Bone marrow (tissue), 2 donors: Measurements from ENCODE around the gene C1orf116.
A peak's percentile ranks its signal among the peaks of the same experiment; 100 is the strongest.

Source experiments
- DNase-seq, 2 donors: peaks; one replicate each; lab custom pipeline; 2025; lab: John Stamatoyannopoulos, UW

C1orf116 gene

GRCh38 chr1:206992790-206993189 lies 39.8 kb downstream of the C1orf116 start:
- no peak for DNase-seq

GRCh38 chr1:206987873-206988272 lies 44.7 kb downstream of the C1orf116 start:
- DNase-seq, result no peak

GRCh38 chr1:206986885-206987284 lies 45.7 kb downstream of the C1orf116 start:
- DNase-seq, result no peak

GRCh38 chr1:206986402-206986801 lies 46.2 kb downstream of the C1orf116 start:
- DNase-seq, result no peak

- no peak for DNase-seq
Measured at GRCh38 chr1:206985162-206985749, 47.3 kb downstream of the C1orf116 start.

GRCh38 chr1:206982216-206982615 lies 50.3 kb downstream of the C1orf116 start:
- DNase-seq, result peak; percentile 30 to 45

GRCh38 chr1:206979379-206980043 lies 53.0 kb downstream of the C1orf116 start:
- no peak for DNase-seq

GRCh38 chr1:206978259-206978658 lies 54.3 kb downstream of the C1orf116 start:
- no peak for DNase-seq

GRCh38 chr1:206975306-206975705 lies 57.2 kb downstream of the C1orf116 start:
- DNase-seq, result no peak

- no peak for DNase-seq
Measured at GRCh38 chr1:206974140-206974539, 58.4 kb downstream of the C1orf116 start.

- DNase-seq, result no peak
Measured at GRCh38 chr1:206972728-206973127, 59.8 kb downstream of the C1orf116 start.

- no peak for DNase-seq
Measured at GRCh38 chr1:206971029-206971655, 61.4 kb downstream of the C1orf116 start.

GRCh38 chr1:206970446-206970845 lies 62.1 kb downstream of the C1orf116 start, which contains the start of gene FCAMR:
TSS of gene FCAMR (minus strand) at chr1:206970460. CDS start at chr1:206970125, 335 bp downstream.
- no peak for DNase-seq

GRCh38 chr1:206969090-206969489 lies 63.5 kb downstream of the C1orf116 start:
- DNase-seq, result no peak
